NB4 (cell line): ENCODE data around the gene HSPA1L.
"Not testable (repeated sequence)": the region's sequence is repeated elsewhere in the genome, so short reads cannot be mapped to it uniquely, and the experiment has no call there.

Experiments
- POLR2A ChIP-seq: IDR thresholded peaks from 2 replicates; pipeline ENCODE4 v1.6.1; 2011; ENCODE audit warnings: mild to moderate bottlenecking; ENCODE audit not compliant: insufficient read length; ENCODE audit errors: extremely low read depth
- TF ChIP-seq, protein P1 (sequence below): IDR thresholded peaks from one replicate; pipeline ENCODE4 v1.5.1; 2012; ENCODE audit warnings: low read depth, low read length

GRCh38 chr6:31839779-31840126, 24.7 kb upstream of the HSPA1L start:
- not testable (repeated sequence) for TF ChIP-seq POLR2A
- TF ChIP-seq, protein P1, sequence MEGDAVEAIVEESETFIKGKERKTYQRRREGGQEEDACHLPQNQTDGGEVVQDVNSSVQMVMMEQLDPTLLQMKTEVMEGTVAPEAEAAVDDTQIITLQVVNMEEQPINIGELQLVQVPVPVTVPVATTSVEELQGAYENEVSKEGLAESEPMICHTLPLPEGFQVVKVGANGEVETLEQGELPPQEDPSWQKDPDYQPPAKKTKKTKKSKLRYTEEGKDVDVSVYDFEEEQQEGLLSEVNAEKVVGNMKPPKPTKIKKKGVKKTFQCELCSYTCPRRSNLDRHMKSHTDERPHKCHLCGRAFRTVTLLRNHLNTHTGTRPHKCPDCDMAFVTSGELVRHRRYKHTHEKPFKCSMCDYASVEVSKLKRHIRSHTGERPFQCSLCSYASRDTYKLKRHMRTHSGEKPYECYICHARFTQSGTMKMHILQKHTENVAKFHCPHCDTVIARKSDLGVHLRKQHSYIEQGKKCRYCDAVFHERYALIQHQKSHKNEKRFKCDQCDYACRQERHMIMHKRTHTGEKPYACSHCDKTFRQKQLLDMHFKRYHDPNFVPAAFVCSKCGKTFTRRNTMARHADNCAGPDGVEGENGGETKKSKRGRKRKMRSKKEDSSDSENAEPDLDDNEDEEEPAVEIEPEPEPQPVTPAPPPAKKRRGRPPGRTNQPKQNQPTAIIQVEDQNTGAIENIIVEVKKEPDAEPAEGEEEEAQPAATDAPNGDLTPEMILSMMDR = not testable (repeated sequence)
